NCI-H1436 treated with DMSO at 0.1 percent for 48 hours (cell line): ENCODE data around the gene SOX9.
"Not testable (repeated sequence)": the region's sequence is repeated elsewhere in the genome, so short reads cannot be mapped to it uniquely, and the experiment has no call there.

ENCODE experiments used
- DNase-seq: peaks from one replicate; lab custom pipeline; 2025; lab: John Stamatoyannopoulos, UW

SOX9 gene

GRCh38 chr17:72111336-72111923 lies 9.4 kb upstream of the SOX9 start:
- peak; percentile 66 for DNase-seq

- not testable (repeated sequence) for DNase-seq
Measured at GRCh38 chr17:72111926-72112325, 8.9 kb upstream of the SOX9 start.

GRCh38 chr17:72113751-72114150 lies 7.1 kb upstream of the SOX9 start:
- no peak for DNase-seq

DNA sequence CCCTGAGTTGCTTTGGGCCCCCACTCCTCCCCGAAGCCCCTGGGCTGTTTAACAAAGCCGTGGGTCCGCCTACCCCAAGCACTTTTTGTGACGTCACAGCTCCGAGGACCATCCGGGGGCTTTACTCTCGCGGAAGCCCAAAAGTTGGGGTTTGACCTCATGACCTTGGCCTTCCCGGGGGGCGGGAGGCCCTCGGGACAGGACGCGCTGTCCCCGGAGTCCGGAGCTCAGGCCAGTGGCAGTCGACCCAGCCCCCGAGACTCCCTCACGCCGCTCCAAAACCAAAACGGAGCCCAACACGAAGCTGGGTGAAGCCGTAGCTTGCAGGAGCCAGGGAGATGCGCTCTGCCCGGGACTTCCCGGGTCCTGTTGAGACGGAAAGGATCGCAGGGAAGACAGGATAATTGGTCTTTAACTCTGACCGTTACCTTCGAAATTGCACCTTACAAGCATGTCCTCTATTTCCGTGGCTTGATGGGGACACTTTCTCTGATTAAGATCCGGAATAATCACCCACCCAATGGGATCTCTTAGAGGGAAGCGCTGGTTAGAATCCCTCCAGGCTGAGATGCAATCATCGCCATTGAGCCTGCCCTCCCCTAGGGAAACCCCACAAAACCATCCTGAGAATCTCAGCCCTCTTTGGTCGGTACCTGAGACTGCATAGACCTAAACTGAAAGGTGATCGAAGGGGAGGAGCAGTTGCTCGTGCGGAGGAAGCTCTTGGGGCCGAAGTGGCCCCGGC lies 4.9 kb upstream of the SOX9 start:
- DNase-seq: no peak

DNA sequence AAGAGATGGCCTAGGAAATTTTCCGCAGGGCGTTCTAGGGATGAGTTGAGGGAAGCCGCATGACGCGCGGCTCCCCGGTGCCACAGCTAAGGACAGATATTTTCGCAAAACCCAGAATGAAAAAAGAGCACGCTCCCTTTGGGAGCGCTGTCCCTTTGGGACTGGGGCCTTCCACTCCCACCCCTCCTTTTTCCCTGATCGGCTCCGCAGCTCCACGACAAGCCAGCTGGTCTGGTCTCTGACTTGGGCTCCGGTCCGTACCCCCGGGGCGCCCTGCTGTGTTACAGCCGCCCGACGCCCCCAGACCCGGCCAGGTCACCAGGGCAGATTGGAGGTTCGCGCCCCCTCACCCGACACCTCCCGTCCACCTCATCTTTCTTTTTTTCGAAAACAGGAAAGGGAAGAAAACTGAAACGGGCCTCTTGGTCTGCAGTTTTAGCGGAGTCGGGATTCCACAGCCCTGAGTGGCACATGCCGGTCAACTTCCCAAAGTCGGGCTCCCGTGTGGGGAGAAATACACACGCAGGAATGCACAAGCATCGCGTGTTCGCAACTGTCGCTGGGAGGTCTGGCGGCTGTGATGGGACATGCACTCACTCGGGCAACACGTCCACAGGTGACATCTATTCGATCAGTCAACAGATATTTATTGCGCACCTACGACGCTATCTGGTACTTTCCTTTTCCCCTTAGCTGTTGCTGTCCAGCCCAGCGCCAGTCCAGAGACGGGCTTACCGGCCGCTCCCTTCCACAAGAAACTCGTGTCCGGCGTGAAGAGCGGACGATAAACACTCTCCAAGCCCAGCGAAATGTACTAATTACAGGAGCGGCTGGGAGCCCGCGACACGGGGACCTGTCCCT lies 3.9 kb upstream of the SOX9 start:
- no peak for DNase-seq

DNA sequence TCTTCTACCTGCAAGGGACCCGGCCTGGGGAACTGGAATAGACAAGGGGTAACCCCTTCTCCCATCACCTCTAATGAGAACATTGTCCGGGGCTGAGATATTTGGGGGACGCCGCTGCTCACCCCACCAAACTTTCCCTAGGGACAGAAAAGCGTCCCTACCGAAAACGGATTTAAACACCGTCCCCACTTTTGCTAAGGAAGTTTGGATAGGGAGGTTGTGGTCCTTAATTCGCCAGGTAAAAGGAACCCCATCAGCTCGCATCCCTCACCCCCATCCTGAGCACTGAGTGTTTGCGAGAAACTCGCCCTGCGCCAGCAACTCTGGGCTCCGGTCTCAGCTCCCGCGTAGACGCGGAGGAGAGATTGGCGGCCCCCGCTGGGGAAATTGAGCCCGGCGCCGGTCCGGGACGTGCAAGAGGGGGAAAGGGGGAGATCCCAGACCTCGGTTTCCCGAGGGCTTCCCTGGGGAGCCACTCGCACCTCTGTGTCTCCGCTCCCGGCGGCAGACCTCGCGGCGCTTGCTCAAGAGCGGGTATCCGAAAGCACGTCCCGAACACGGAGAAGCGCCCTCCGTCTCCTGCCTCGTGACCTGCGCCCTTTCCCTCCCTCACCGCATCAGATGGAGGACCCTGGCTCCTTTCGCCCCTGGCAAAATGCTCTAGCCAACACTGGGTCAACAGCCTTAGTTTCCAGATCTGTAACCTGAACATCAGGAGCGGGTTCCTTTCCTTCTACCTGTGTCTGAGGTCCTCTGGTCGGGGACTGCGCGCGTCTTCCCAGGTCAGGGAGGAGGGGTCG lies 3.1 kb upstream of the SOX9 start:
- no peak for DNase-seq

- DNase-seq: no peak
Measured at GRCh38 chr17:72118335-72119076, 2.3 kb upstream of the SOX9 start.

- DNase-seq: no peak
Measured at GRCh38 chr17:72119077-72119872, 1.5 kb upstream of the SOX9 start.

DNA sequence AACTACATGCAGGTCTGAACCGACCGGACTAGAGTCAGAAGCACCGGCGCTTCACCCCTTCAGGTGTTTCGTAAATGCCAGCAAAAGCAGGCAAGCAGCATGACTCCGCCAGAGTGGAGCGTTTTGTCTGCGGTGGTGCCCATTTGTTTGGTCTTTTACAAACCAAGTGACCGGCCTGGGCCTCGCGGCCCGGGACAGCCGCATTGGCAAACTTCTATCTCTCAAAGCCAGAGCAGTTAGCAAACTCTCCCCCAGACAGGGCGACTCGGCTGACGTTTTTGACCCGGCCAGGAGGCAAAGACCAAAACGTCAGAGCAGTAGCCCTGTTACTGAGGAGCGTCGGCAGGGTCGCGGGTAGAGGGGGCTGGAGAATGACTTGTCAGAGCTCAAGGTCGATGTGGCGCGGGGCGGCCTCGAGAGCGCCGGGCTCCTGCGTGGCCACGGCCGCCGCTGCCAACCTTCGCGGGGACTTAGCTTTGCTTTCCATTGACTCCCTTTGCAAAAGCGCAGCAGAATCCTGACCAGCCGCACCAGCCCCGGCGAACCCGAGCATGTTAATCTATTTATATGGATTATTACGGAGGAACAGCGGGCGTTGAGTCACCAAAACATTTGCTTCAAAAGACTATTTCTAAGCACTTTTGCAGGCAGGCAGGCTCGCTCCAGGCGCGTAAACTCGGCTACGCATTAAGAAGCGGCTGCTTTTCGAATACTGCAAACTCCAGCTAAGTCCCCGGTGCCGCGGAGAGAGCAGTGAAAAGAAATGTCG lies 763 bp upstream of the SOX9 start:
- no peak for DNase-seq

DNA sequence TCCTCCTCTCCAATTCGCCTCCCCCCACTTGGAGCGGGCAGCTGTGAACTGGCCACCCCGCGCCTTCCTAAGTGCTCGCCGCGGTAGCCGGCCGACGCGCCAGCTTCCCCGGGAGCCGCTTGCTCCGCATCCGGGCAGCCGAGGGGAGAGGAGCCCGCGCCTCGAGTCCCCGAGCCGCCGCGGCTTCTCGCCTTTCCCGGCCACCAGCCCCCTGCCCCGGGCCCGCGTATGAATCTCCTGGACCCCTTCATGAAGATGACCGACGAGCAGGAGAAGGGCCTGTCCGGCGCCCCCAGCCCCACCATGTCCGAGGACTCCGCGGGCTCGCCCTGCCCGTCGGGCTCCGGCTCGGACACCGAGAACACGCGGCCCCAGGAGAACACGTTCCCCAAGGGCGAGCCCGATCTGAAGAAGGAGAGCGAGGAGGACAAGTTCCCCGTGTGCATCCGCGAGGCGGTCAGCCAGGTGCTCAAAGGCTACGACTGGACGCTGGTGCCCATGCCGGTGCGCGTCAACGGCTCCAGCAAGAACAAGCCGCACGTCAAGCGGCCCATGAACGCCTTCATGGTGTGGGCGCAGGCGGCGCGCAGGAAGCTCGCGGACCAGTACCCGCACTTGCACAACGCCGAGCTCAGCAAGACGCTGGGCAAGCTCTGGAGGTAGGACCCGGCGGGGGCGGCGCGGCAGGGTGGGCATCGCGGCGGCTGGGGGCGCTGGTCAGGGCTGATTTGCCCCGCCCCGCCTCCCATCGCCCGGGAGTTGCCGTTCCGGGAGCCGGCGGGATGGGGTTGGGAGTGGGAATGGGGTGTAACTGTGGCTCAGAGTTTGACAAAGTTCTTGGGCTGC lies 567 bp downstream of the SOX9 start:
- no peak for DNase-seq

DNA sequence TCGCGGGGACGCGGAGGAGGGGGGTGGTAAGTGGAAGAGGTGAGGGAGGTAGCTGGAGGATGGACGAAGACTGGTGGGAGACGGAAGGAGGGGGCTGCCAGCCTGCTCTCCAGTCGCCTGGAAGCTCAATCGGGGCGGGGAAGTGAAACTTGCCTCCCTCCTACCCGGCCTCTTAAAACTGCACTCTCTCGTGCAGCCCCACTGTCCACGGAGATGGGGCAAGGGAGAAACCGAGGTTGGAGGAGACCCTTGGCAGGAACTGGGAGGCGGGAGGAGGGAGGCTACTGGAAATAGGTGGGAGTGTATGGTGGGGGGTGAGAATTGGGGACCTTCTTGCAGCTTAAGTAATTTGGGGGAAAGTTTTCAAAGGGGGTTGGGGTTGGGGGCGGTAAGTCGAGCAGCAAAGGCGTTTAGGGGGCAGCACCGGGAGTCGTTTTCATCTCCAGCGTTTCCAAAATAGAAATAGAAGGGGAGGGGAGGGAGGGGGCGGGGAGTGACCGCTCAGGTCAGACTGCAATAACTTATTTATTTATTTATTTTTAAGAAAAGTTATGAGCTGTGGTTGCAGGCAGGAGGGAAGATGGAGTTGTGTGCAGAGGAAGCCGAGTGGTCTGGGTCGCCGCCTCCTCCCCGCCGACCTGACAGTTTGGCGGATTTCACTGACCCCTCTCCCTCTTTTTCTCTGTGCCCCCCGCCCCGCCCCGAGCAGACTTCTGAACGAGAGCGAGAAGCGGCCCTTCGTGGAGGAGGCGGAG lies 1.4 kb downstream of the SOX9 start:
- no peak for DNase-seq

GRCh38 chr17:72122765-72123529 lies 2.1 kb downstream of the SOX9 start:
- DNase-seq: no peak

DNA sequence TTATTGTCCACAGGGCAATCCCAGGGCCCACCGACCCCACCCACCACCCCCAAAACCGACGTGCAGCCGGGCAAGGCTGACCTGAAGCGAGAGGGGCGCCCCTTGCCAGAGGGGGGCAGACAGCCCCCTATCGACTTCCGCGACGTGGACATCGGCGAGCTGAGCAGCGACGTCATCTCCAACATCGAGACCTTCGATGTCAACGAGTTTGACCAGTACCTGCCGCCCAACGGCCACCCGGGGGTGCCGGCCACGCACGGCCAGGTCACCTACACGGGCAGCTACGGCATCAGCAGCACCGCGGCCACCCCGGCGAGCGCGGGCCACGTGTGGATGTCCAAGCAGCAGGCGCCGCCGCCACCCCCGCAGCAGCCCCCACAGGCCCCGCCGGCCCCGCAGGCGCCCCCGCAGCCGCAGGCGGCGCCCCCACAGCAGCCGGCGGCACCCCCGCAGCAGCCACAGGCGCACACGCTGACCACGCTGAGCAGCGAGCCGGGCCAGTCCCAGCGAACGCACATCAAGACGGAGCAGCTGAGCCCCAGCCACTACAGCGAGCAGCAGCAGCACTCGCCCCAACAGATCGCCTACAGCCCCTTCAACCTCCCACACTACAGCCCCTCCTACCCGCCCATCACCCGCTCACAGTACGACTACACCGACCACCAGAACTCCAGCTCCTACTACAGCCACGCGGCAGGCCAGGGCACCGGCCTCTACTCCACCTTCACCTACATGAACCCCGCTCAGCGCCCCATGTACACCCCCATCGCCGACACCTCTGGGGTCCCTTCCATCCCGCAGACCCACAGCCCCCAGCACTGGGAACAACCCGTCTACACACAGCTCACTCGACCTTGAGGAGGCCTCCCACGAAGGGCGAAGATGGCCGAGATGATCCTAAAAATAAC lies 3.0 kb downstream of the SOX9 start:
- DNase-seq: no peak

- DNase-seq: no peak
Measured at GRCh38 chr17:72124438-72124775, 3.6 kb downstream of the SOX9 start.

DNA sequence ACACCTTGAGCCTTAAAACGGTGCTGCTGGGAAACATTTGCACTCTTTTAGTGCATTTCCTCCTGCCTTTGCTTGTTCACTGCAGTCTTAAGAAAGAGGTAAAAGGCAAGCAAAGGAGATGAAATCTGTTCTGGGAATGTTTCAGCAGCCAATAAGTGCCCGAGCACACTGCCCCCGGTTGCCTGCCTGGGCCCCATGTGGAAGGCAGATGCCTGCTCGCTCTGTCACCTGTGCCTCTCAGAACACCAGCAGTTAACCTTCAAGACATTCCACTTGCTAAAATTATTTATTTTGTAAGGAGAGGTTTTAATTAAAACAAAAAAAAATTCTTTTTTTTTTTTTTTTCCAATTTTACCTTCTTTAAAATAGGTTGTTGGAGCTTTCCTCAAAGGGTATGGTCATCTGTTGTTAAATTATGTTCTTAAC lies 4.4 kb downstream of the SOX9 start:
- no peak for DNase-seq

- no peak for DNase-seq
Measured at GRCh38 chr17:72125742-72126141, 4.9 kb downstream of the SOX9 start.
